GM06990 (cell line): ENCODE measurements around the gene KRT32.
A peak's percentile ranks its signal among the peaks of the same experiment; 100 is the strongest.

Source experiments
- DNase-seq: peaks from one replicate; pipeline ENCODE4 v3.0.0-alpha.2; 2011; ENCODE audit not compliant: insufficient read length; ENCODE audit errors: extremely low read depth
- H3K27me3 ChIP-seq: replicated peaks from 2 replicates; pipeline ENCODE4 v1.6.0; 2011; ENCODE audit warnings: low read length; ENCODE audit not compliant: control insufficient read depth, insufficient read depth
- H3K36me3 ChIP-seq: 2 replicates; pipeline ENCODE4 v1.5.1; 2011; ENCODE audit warnings: low read length; ENCODE audit not compliant: control insufficient read depth, insufficient read depth
- H3K4me3 ChIP-seq: replicated peaks from 2 replicates; pipeline ENCODE4 v1.5.1; 2011; ENCODE audit warnings: low read depth, mild to moderate bottlenecking, control low read depth, low read length
- CTCF ChIP-seq: IDR thresholded peaks from 2 replicates; pipeline ENCODE4 v1.5.1; 2011; ENCODE audit warnings: low read length, control low read depth, mild to moderate bottlenecking, inconsistent platforms; ENCODE audit not compliant: insufficient read depth, poor library complexity, severe bottlenecking

Gene KRT32

GRCh38 chr17:41498276-41498675, 31.1 kb upstream of the KRT32 start:
- Histone ChIP-seq H3K27me3 (no peaks in the 10 kb centered on the region), H3K36me3 (no peaks in the 10 kb centered on the region), H3K4me3 (no peak overlapping the region)
- no peak for DNase-seq
- no peak for TF ChIP-seq CTCF

- Histone ChIP-seq H3K27me3 (no peaks in the 10 kb centered on the region), H3K4me3 (no peak overlapping the region), H3K36me3 (no peaks in the 10 kb centered on the region)
- DNase-seq = peak; percentile 56
- TF ChIP-seq CTCF = peak; percentile 72
Observed at GRCh38 chr17:41496803-41497484, 29.8 kb upstream of the KRT32 start.

GRCh38 chr17:41494524-41494923, 27.3 kb upstream of the KRT32 start:
- Histone ChIP-seq H3K4me3 (no peak overlapping the region), H3K27me3 (no peaks in the 10 kb centered on the region), H3K36me3 (no peaks in the 10 kb centered on the region)
- no peak for TF ChIP-seq CTCF
- no peak for DNase-seq

- TF ChIP-seq CTCF = no peak
- no peak for DNase-seq
Observed at GRCh38 chr17:41492771-41493170, 25.6 kb upstream of the KRT32 start.

GRCh38 chr17:41492351-41492750, 25.2 kb upstream of the KRT32 start:
- TF ChIP-seq CTCF = no peak
- DNase-seq = no peak

More at GRCh38 chr17:41492771-41493170, 25.6 kb upstream of the KRT32 start:
- Histone ChIP-seq H3K36me3 (no peaks in the 10 kb centered on the region), H3K27me3 (no peaks in the 10 kb centered on the region), H3K4me3 (no peak overlapping the region)

GRCh38 chr17:41491476-41491875, 24.3 kb upstream of the KRT32 start:
- no peak for TF ChIP-seq CTCF
- DNase-seq = no peak
- no peaks in the 10 kb centered on the region for H3K36me3 ChIP-seq
- no peak overlapping the region for H3K4me3 ChIP-seq
- no peaks in the 10 kb centered on the region for H3K27me3 ChIP-seq

More at GRCh38 chr17:41492351-41492750, 25.2 kb upstream of the KRT32 start:
- Histone ChIP-seq H3K36me3 (no peaks in the 10 kb centered on the region), H3K4me3 (no peak overlapping the region), H3K27me3 (no peaks in the 10 kb centered on the region)
